Measurements from ENCODE around the gene ZNF281.

The ZNF281 gene

GRCh38 chr1:200386416-200386815 lies 23.4 kb downstream of the ZNF281 start:
- no peak for DNase-seq (ENCODE audit: low spot score)

DNA sequence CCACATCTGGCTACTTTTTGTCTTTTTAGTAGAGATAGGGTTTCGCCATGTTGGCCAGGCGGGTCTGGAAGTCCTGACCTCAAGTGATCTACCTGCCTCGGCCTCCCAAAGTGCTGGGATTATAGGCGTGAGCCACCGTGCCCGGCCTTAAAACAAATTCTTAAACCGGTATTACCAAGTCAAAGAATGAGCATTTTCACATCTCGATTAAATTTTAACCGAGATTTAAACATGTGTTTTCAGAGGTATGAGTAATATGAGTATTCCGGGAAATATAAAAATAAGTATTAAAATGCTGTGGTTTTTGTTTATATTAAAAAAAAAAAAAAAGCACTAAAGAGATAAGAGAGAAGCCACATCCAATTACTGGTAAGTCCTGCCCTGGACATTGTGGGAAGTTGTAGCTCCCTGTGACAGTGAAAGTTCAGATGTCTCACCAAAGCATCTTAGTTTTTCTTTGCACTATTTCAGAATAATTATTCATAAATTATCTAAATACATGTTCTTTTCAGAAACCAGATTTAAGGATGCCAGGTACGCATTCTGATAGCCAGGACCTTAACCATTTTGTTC lies 24.9 kb downstream of the ZNF281 start:
- DNase-seq (ENCODE audit: low spot score) = no peak

- DNase-seq (ENCODE audit: low spot score) = no peak
Measured at GRCh38 chr1:200381256-200381984, 28.4 kb downstream of the ZNF281 start.

DNA sequence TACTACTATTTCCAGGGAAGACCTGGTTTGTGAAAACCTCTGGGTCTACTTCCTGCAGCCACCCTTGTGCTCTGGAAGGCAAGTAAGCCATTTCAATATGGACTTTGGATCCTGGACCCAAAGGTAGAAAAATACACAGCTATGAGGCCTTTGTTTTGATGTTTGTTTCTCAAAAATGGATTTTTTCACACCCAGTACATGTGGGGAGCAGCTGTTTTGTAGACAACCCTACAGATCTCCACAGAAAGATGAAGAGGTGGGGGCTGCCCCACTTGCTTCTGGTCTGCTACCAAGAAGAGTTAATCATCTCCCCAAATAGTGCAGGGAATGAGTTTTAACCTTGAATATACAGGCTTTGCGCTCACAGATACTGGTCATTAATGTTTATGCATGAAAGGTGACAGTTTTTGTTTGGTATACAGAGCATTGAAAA lies 29.2 kb downstream of the ZNF281 start:
- DNase-seq (ENCODE audit: low spot score) = no peak

GRCh38 chr1:200379940-200380588 lies 29.8 kb downstream of the ZNF281 start:
- DNase-seq (ENCODE audit: low spot score) = no peak

DNA sequence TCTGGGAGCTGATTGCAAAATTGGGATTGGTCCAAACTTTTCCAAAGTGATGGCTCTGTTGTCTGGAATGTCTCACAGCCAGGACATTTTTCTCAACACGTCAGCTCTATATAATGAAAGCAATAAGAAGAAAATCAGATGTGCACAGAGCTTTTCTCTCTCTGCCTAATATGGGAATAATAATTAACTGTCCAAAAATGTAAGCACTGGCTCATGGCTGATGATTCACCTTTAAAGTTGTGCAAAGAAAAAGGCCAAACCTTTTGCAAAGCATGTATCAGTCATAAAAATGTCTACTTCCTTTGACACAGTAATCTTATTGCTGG lies 30.4 kb downstream of the ZNF281 start:
- no peak for DNase-seq (ENCODE audit: low spot score)

DNA sequence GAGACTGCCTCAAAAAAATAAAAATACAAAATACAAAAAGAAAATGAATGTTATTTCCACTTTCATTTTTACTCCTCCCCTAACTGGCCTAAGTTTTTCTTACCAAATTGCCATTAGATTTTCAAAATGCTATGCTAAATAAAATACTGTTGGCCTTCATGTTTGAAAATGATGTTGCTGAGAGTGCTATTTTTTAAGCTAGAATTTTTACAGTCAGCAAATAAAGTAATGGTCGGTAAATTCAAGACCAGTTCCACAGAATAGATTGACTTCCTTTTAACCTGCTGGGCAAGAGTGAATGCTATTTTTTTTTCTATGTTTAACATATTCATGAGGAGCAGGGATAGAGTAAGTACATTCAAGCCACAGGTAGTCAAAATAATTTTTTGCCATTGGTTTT lies 31.7 kb downstream of the ZNF281 start:
- no peak for DNase-seq (ENCODE audit: low spot score)

DNA sequence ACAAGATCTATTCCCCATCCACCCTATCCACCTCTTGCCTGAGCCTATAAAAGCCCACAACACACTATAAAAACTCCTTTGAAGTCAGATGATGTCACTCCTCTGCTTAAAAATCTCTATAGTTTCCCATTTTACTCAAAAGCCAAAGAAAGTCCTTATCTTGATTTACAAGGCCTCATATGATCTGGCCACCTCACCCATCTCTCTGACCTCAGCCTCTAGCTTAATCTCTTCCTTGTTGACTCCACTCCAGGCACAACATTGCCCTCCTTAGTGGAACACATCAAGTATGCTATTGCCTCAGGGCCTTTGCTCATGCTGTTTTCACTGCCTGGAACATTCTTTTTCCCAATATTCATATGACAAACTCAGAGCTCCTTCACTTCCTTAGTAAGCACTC lies 33.3 kb downstream of the ZNF281 start:
- no peak for DNase-seq (ENCODE audit: low spot score)

DNA sequence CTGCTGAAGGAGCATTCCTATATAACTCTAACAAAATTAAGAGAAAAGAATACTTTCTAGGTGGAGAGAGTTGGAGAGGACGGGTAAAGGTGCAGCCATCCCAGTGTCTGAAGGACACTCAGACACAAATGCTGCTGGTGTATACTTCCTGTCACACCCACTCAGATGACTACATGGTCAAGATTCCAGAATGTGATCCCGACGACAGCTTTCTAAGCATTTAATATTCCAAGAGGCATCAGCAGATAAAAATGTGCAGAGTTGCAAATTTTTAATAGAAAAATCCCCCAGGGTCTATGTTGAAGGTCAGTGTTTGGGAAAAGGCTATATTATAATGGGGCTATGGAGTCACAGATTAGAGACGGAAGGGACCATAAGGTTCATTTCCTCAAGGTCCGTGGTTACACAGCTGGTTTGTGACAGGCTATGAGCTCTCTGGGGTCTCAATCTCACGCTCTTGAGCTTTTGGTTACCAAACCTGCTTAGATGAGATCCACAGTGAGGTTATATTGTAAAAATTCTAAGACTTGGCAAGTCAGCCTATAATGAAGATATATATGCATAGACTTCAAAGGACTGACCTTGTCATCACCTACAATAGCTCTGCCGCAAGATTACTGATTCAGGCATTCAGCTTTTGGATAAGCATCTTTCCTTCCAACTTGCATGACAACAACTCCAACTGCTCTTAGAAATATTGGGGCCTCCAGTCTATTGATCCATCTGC lies 35.1 kb downstream of the ZNF281 start:
- DNase-seq (ENCODE audit: low spot score) = no peak

DNA sequence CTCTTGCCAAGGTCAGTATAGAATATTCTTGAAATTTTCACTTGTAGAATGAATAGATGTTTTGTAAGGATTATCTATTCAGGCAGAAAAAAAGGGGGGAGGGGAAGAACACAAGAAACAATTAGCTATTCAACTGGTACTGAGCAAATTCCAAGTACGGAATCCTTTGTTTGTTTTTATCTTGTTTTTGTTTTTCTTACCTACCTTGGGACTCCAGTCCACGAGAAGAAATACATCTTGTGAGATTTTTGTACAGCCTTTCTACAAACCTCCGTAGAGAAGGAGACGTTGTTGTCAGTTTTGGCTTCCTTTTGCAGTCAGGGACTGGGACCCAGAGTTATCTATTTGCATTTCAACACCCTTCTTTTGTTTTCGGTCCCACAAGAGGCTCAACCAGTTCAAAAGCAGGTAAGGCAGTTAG lies 36.0 kb downstream of the ZNF281 start:
- no peak for DNase-seq (ENCODE audit: low spot score)

- no peak for DNase-seq (ENCODE audit: low spot score)
Measured at GRCh38 chr1:200372885-200373181, 37.0 kb downstream of the ZNF281 start.

DNA sequence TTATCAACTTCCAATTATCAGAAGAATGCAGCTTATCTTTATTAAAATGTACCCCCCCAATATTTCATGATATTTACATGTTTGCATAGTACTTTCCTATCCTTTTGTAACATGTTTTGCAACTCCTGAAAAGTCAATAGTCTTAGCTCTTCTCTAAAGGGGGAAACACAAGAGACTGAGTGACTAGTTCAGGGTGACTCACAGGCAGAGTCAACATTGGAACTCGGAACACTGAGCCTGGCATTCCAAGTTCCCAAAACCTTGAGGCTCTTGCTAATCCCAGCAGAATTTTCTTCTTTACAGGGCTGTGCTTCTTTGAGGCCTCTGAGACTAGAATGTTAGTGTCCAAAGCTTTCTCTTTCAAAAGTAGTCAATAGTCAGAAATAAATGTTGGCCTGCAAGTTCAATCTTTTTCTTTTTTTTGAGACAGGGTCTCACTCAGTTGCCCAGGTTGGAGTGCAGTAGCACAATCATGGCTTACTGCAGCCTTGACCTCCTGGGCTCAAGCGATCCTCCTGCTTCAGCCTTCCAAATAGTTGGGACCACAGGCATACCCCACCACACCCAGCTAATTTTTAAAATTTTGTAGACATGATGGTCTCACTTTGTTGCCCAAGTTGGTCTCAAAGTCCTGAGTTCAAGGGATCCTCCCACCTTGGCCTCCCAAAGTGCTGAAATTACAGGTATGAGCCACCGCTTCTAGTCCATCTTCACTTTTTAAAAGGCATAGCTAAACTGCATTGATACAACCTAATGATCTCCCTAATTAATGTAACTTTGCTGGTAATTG lies 37.5 kb downstream of the ZNF281 start:
- DNase-seq (ENCODE audit: low spot score) = no peak

GRCh38 chr1:200369706-200370105 lies 40.1 kb downstream of the ZNF281 start:
- DNase-seq (ENCODE audit: low spot score) = no peak

DNA sequence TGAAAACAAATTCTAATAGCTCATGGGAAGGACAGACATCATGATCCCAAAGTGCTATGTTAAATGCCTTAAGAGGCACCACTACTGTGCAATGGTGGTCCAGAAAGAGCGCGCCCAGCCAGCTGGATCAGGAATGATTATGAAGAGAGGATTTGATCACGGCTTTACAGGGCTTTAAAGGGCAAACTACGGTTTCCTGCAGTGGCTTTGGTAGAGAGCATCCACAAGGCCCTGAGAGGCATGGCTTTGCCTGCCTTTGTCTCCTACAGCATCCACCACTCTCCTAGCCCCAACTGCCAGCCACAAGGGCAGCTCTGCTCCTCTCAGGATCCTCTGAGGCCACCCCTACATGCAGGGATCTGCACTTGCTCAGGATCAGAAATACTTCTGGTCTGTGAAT lies 40.7 kb downstream of the ZNF281 start:
- DNase-seq (ENCODE audit: low spot score) = no peak

GRCh38 chr1:200368556-200368955 lies 41.3 kb downstream of the ZNF281 start:
- DNase-seq (ENCODE audit: low spot score) = no peak

- DNase-seq (ENCODE audit: low spot score) = no peak
Measured at GRCh38 chr1:200367841-200368534, 41.8 kb downstream of the ZNF281 start.

GRCh38 chr1:200366577-200367253 lies 43.1 kb downstream of the ZNF281 start:
- DNase-seq (ENCODE audit: low spot score) = no peak

DNA sequence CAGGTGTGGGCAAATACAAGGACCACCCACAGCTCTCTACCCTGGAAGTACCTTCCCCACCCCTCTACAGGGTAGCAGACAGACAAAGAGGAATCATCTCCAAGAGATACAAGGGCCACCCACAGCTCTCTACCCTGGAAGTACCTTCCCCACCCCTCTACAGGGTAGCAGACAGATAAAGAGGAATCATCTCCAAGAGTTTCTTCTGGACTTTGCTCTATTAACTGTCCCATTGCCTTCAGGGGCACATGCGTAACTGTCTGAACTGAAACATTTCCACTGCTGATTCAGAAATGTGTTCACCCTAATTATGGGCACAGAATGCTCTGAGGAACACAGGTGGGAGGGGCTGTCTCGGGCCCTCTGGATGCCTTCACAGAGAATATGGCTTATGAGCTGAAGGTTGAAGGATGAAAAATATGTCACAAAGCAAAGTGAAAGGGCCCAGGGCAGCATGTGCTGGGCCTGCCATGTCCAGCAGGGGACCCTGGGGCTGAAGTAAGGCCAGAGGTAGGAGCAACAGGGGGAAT lies 43.9 kb downstream of the ZNF281 start:
- no peak for DNase-seq (ENCODE audit: low spot score)

DNA sequence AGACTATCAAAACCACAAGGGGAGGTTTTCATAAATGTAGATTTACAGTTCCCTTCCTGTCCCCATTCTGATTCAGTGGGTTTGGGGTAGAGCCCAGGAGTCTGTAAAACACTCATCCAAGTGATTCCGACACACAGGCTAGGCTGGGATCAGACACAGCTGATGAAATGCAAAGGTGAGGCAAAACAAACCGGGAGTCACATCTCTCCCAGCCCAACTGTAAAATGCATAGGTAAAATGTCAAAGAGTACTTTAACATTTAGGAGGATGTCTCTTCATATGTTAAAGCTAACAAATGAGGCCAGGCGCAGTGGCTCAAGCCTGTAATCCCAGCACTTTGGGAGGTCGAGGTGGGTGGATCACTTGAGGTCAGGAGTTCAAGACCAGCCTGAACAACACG lies 45.0 kb downstream of the ZNF281 start:
- no peak for DNase-seq (ENCODE audit: low spot score)

DNA sequence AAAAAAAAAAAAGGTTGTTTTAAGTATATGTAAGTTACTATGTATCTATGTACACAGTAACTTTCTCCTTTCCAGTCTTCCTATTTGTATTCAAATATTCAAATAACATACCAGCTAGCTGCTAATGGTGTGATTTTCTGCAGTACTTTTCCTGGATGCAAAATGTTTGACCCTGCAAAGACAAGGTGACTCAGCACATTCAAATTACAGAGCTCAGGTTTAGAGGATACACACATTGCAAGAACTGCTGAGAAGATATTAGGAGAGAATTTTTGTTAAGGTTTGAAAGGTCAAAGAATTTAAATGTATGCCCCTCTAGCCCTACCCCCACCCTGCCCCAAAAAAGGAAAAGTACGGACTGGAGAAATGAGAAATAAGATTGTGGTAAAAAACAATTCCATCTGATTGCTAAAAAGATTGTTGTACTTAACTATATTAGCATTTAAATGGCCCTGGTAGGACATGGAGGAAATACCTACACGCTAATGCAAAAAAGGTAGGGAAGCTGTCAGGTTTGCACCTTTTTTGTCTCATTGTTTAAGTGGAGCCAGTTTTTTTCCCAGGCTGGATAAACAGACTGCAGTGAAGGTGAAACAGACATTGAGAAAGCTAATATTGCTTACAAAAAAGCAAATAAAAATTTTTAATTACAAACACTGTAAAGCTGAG lies 45.6 kb downstream of the ZNF281 start:
- no peak for DNase-seq (ENCODE audit: low spot score)

Measured in D341Med (cell line).